ENCODE results near the gene METTL6.
"Not testable (repeated sequence)": the region's sequence is repeated elsewhere in the genome, so short reads cannot be mapped to it uniquely, and the experiment has no call there.

The METTL6 gene

DNA sequence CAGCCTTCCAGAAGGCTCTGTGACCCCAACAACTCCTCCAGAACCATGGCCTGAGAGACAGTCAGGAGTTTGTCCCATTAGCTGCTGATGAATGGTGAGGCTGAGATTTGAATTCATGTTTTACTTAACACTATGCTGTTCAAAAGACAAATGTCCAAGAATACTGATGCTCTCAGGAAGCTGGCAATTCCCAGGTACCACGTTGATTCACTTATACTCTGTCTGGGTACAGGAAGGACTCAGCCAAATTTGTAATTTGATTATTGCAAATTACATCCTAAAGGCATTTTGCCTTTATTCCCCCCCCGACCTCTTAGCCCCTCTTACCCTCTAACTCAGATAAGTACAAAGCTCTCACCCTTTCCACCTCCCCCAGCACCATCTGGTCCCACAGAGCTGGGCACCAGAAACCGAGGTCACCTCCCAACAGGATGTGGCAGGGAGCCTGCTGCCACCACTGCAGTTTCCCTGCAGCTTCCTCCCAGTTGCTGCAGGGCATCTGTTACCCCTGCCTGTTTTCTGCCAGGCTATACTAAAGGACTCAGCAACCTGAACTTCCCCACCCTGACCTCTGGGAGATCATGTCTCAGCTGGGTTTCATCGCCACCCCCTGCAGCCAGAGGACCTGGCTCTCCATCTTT, 33.7 kb upstream of the METTL6 start:
- Histone ChIP-seq H3K27ac (ENCODE audit: low read depth, low read length, poor library complexity, severe bottlenecking) (no peak overlapping the region), H3K4me1 (ENCODE audit: insufficient read depth, low read length, severe bottlenecking) (no peaks in the 10 kb centered on the region), H3K9ac (ENCODE audit: low read length) (no peak overlapping the region), H2AFZ (ENCODE audit: low read length) (no peak overlapping the region), H3K36me3 (ENCODE audit: insufficient read depth, low read length) (no peaks in the 10 kb centered on the region), H3K4me2 (ENCODE audit: low read length) (no peak overlapping the region), H4K20me1 (ENCODE audit: insufficient read depth, low read length) (no peaks in the 10 kb centered on the region), H3F3A (ENCODE audit: insufficient read depth, low read length) (no peaks in the 10 kb centered on the region), H3K9me2 (ENCODE audit: low read depth, low read length) (no peaks in the 10 kb centered on the region), H3K9me3 (ENCODE audit: low read length) (no peaks in the 10 kb centered on the region), H3K27me3 (ENCODE audit: insufficient read depth, low read length) (no peaks in the 10 kb centered on the region; the same call in 1 of the 2 replicates), H3K4me3 (ENCODE audit: low read depth, low read length, poor library complexity, severe bottlenecking) (no peak overlapping the region), H3K79me2 (ENCODE audit: insufficient read depth, low read length) (no peaks in the 10 kb centered on the region)
- no peak for TF ChIP-seq EZH2 (IDR thresholded peaks at IDR 0.05; ENCODE audit: borderline replicate concordance, low read length)
- TF ChIP-seq, protein P1, sequence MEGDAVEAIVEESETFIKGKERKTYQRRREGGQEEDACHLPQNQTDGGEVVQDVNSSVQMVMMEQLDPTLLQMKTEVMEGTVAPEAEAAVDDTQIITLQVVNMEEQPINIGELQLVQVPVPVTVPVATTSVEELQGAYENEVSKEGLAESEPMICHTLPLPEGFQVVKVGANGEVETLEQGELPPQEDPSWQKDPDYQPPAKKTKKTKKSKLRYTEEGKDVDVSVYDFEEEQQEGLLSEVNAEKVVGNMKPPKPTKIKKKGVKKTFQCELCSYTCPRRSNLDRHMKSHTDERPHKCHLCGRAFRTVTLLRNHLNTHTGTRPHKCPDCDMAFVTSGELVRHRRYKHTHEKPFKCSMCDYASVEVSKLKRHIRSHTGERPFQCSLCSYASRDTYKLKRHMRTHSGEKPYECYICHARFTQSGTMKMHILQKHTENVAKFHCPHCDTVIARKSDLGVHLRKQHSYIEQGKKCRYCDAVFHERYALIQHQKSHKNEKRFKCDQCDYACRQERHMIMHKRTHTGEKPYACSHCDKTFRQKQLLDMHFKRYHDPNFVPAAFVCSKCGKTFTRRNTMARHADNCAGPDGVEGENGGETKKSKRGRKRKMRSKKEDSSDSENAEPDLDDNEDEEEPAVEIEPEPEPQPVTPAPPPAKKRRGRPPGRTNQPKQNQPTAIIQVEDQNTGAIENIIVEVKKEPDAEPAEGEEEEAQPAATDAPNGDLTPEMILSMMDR (IDR thresholded peaks at IDR 0.05; ENCODE audit: low read length), result no peak

DNA sequence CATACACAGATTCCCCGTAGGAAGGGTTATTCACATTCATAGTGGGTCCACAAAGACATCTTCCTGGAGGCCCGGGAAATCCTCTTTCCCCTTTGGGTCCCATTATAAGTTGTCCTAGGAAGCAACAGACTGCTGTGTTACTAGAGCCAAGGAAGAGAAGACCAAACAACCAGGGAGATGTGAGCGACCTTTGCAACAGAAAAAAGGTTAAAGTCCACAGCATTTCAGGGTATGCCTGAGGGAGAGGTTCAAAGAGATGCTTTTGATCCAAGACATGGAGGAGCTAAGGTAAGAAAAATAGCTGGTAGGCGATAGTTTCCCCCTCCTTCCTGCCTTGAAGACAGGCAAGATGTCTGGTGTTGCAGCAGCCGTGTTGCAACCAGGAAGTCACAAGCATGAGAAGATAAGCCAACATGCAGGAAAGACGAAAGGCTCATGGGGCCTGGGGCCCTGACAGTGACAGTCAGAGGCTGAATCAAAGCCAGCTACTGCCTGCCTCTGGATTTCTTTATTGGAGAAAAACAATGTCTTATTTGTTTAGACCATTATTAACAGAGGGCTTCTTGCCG, 31.0 kb upstream of the METTL6 start:
- Histone ChIP-seq H3K9me2 (ENCODE audit: low read depth, low read length) (no peaks in the 10 kb centered on the region), H3F3A (ENCODE audit: insufficient read depth, low read length) (no peaks in the 10 kb centered on the region), H3K4me2 (ENCODE audit: low read length) (no peak overlapping the region), H3K9me3 (ENCODE audit: low read length) (no peaks in the 10 kb centered on the region), H3K36me3 (ENCODE audit: insufficient read depth, low read length) (no peaks in the 10 kb centered on the region), H3K4me3 (ENCODE audit: low read depth, low read length, poor library complexity, severe bottlenecking) (no peak overlapping the region), H2AFZ (ENCODE audit: low read length) (no peak overlapping the region), H3K27me3 (ENCODE audit: insufficient read depth, low read length) (no peaks in the 10 kb centered on the region; the same call in 1 of the 2 replicates), H3K9ac (ENCODE audit: low read length) (no peak overlapping the region), H3K4me1 (ENCODE audit: insufficient read depth, low read length, severe bottlenecking) (no peaks in the 10 kb centered on the region), H4K20me1 (ENCODE audit: insufficient read depth, low read length) (no peaks in the 10 kb centered on the region), H3K79me2 (ENCODE audit: insufficient read depth, low read length) (no peaks in the 10 kb centered on the region), H3K27ac (ENCODE audit: low read depth, low read length, poor library complexity, severe bottlenecking) (no peak overlapping the region)
- TF ChIP-seq, protein P1 (IDR thresholded peaks at IDR 0.05; ENCODE audit: low read length), result no peak
- no peak for TF ChIP-seq EZH2 (IDR thresholded peaks at IDR 0.05; ENCODE audit: borderline replicate concordance, low read length)

DNA sequence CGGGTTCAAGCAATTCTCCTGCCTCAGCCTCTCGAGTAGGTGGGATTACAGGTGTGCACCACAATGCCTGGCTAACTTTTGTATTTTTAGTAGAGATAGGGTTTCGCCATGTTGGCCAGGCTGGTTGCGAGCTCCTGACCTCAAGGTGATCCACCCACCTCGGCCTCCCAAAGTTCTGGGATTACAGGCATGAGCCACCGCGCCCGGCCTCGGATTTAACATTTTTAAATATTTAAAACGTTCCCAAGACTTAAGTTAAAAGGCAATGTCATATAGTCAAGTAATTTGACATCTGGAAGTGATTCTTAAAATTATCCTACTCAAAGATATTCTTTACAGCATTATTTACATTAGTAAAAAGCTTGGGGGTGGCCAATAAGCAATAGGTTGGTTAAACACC, 29.6 kb upstream of the METTL6 start:
- H3K4me2 ChIP-seq (ENCODE audit: low read length); H2AFZ ChIP-seq (ENCODE audit: low read length); H3K9me3 ChIP-seq (ENCODE audit: low read length); H3K27ac ChIP-seq (ENCODE audit: low read depth, low read length, poor library complexity, severe bottlenecking); H3K27me3 ChIP-seq (ENCODE audit: insufficient read depth, low read length); H4K20me1 ChIP-seq (ENCODE audit: insufficient read depth, low read length); H3K79me2 ChIP-seq (ENCODE audit: insufficient read depth, low read length); H3K4me1 ChIP-seq (ENCODE audit: insufficient read depth, low read length, severe bottlenecking); H3K4me3 ChIP-seq (ENCODE audit: low read depth, low read length, poor library complexity, severe bottlenecking); H3F3A ChIP-seq (ENCODE audit: insufficient read depth, low read length); H3K9me2 ChIP-seq (ENCODE audit: low read depth, low read length); H3K9ac ChIP-seq (ENCODE audit: low read length); H3K36me3 ChIP-seq (ENCODE audit: insufficient read depth, low read length): not testable (repeated sequence)

DNA sequence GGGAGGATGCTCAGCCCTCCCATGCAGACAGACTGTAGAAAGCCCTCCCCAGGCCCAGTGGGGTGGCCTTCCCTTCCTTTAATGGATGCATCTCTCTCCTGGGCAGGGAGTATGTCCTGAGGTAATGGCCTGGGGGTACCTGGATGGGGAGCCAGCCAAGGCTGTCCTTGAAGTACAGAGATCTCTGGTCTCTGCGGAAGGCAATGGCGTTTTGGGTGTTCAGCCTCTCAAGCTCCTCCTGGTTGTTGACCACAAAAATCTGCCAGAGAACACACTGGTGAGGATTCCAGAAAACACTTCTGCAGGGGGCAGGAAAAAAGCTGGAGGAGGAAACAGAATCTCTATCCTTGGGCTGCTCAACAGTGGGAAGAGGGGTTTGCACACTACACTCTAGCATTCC, 29.0 kb upstream of the METTL6 start:
- Histone ChIP-seq H3K27me3 (ENCODE audit: insufficient read depth, low read length) (no peaks in the 10 kb centered on the region; the same call in 1 of the 2 replicates), H3K36me3 (ENCODE audit: insufficient read depth, low read length) (no peaks in the 10 kb centered on the region), H3K79me2 (ENCODE audit: insufficient read depth, low read length) (no peaks in the 10 kb centered on the region), H3K4me3 (ENCODE audit: low read depth, low read length, poor library complexity, severe bottlenecking) (no peak overlapping the region), H2AFZ (ENCODE audit: low read length) (no peak overlapping the region), H3K9me3 (ENCODE audit: low read length) (no peaks in the 10 kb centered on the region), H3F3A (ENCODE audit: insufficient read depth, low read length) (no peaks in the 10 kb centered on the region), H3K4me2 (ENCODE audit: low read length) (no peak overlapping the region), H3K4me1 (ENCODE audit: insufficient read depth, low read length, severe bottlenecking) (no peaks in the 10 kb centered on the region), H3K27ac (ENCODE audit: low read depth, low read length, poor library complexity, severe bottlenecking) (no peak overlapping the region), H3K9me2 (ENCODE audit: low read depth, low read length) (no peaks in the 10 kb centered on the region), H4K20me1 (ENCODE audit: insufficient read depth, low read length) (no peaks in the 10 kb centered on the region), H3K9ac (ENCODE audit: low read length) (no peak overlapping the region)
- no peak for TF ChIP-seq EZH2 (IDR thresholded peaks at IDR 0.05; ENCODE audit: borderline replicate concordance, low read length)
- TF ChIP-seq, protein P1 (IDR thresholded peaks at IDR 0.05; ENCODE audit: low read length), result no peak

Data from OCI-LY1 (cell line).